ENCODE results near the gene ELAVL1.

ELAVL1 gene

DNA sequence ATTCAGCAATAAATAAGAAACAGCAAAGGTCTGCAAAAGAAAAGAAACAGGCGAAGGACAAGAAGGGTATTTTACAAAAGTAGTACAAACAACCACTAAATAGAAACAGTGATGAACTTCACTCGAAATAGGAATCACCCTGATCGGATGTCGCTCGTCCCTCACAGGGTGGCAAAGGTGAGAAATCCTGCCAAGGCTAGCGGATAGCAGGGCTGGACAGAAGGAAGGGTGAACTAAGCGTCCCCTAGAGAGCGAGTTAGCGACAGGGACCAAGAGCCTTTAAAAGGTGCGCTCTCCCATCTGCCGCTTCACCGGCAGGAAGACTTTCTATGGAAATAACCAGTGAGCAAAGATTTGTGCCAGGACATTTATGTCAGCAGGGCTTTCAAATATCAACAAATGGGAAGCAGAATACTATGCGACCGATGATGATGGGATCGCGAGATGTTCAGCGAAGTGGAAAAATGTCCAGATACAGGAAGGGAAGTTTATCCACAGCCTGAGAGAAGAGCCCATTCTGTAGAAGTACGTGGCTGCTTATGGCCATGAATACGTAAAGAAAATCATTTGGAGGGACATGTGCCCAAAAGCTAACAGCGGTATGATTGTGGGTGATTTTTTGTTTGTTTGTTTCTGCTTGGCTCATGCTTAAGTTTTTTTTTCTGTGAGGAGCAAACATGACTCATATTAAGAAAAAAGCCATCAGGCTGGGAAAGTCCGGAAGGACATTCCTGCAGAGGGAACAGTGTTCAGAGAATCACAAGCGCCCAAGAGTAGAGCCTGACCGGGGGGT is 18.9 kb downstream of the ELAVL1 start:
- TF ChIP-seq, protein P1, sequence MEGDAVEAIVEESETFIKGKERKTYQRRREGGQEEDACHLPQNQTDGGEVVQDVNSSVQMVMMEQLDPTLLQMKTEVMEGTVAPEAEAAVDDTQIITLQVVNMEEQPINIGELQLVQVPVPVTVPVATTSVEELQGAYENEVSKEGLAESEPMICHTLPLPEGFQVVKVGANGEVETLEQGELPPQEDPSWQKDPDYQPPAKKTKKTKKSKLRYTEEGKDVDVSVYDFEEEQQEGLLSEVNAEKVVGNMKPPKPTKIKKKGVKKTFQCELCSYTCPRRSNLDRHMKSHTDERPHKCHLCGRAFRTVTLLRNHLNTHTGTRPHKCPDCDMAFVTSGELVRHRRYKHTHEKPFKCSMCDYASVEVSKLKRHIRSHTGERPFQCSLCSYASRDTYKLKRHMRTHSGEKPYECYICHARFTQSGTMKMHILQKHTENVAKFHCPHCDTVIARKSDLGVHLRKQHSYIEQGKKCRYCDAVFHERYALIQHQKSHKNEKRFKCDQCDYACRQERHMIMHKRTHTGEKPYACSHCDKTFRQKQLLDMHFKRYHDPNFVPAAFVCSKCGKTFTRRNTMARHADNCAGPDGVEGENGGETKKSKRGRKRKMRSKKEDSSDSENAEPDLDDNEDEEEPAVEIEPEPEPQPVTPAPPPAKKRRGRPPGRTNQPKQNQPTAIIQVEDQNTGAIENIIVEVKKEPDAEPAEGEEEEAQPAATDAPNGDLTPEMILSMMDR (IDR thresholded peaks at IDR 0.05), result no peak

DNA sequence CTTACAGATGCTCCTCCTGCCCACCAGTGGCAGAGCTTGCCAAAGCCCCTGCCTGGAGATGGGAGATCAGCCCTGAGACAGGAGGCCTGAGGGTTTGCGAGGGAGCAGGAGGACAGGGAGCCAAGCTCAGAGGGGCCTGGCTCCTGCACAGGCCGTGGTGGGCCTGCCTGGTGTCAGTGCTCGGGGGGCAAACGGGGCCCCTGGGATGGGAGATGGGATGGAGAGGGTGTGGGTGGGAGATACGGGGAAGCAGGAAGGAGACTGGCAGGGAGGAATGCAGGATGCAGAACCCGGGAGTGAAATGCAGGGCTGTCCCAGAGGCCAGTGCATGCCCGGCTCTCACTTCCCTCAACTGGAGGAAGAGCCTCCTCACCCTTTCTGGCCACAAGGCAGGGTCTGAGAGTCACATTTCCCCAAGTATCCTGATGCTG is 19.9 kb downstream of the ELAVL1 start:
- TF ChIP-seq, protein P1 (IDR thresholded peaks at IDR 0.05), result no peak

DNA sequence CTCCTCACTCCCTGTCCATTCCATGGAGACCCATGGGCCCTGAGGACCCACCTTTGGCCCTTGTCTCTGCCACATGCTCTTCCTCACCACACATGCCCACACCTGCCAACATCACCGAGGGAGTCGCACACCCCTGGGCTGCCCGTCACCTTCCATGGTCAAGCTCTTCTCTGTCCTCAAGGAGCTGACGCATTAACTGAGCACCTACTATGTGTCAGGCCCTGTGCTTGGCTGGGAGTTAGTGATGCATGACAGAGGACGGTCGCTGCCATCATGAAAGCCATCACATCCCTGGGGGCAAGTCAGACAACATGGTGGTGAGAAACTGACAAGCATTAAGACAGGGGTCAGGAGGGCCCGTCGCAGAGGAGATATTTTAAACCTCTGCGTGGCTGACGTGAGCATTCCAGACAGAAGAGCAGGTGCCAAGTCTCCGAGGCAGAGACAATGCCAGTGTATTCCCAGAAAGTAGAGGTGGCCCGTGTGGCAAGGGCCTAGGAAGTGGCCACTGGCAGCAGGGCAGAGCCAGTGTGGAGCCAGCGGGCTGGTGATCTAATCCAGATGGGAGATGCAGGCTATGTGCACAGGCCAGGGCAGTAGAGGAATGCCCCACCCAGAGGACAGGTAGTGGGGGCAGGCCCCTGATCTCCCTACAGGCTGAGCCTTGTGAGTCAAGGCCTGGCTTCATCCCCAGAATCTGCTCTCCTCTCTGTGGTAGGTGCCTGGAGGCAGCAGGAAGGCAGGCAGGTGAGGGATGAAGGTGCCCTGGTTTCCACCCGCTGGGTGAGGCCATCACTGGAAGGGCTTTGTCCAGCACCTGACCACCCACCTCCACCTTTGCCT is 21.2 kb downstream of the ELAVL1 start:
- TF ChIP-seq, protein P1 (IDR thresholded peaks at IDR 0.05), result no peak

DNA sequence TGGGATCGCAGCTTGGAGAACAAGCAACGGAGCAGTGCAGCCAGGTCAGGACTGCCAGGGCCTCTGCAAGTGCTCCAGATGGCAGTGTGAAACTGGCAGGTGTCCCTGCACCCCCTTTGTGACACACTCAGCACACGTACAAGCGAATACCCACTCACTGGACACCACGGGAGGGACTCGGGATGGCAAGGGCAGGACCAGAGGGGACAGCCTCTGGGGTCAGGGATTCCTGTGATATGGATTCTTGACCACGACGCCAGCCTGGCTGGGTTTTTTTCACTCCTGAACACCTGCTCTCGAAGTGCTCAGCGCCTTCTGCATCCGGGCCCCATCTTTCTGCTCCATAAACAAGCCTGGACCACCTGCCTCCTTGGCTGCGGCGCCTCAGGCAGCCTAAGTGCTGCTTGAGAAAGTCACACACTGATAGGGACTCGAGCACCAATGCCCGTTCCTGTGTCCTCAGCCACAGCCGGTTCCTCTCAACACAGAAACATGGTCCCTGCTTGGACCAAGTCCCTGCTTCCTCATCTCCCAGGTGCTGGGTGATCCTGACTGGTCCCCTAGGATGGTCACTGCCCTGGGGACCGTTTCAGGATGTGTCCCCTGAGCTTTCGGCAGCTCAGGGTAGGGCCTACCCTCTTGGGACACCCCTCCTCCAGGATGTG is 22.0 kb downstream of the ELAVL1 start:
- TF ChIP-seq, protein P1 (IDR thresholded peaks at IDR 0.05), result no peak

DNA sequence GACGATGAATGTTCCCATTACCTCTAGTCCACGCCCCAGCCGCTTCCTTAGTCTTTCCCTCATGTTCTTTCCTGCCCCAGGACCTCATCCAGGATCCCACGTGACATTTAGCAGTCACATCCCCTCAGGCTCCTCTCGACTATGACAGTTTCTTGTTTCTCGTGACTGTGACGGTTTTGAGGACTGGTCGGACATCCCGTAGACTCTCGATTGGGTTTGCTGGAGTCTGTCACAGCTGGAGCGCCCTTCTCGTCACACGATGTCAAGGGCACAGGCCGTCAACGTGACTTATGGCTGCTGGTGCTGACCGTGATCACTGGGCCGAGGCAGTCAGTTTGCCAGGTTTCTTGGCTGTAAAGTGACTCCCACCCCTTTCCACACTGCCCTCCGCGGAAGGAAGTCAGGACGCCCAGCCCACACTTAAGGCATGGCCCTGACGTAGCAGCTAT is 22.8 kb downstream of the ELAVL1 start:
- TF ChIP-seq, protein P1 (IDR thresholded peaks at IDR 0.05), result no peak

DNA sequence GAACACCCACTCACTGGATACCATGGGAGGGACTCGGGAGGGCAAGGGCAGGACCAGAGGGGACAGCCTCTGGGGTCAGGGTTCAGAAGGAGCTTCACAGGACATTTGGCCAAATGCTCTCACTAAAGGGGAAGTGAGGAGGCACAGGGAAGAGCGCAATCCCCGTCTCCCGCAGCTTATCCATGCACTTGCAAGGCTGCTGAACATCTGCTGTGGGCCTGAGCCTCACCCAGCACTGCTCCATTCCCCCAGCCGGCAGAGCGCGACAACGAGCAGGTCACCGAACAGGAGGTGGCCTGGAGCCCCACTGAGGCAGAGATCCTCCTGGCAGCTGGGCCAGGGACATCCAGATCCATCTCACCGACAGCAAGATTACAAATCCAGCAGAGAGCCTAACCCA is 23.3 kb downstream of the ELAVL1 start:
- TF ChIP-seq, protein P1 (IDR thresholded peaks at IDR 0.05), result no peak

DNA sequence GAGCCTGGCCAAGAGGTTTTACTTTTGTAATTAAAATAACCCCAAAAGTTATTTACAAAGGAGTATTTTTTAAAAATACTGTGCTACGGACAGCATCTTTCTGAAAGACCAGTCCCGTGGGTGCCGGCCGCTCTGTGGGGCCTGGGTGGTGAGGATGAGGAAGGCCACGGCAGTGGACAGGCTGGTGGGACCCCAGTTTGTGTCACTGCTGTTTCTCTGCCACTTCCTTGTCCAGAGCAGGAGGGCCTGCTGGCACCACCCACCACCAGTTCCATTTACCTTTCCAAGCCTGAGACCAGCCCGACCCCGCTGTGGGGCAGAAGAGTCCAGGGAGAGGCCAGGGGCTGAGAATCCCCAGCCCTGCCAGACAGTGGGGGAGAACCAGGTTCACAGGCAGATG is 23.8 kb downstream of the ELAVL1 start:
- TF ChIP-seq, protein P1 (IDR thresholded peaks at IDR 0.05), result no peak

All from LNCAP (cell line).